Activated T-helper 1 cell treated with anti-CD3 and anti-CD28 coated beads, Interleukin-2, amount 50 U/mL, for 16 hours (primary cell): ENCODE results near the gene DPYSL4.

Experiments
- DNase-seq, 2 donors: peaks; one replicate each; pipeline ENCODE4 v3.0.0-alpha.2; 2020; ENCODE audit warnings: low read depth in 1 of 2, low spot score in 1 of 2

Gene DPYSL4

DNA sequence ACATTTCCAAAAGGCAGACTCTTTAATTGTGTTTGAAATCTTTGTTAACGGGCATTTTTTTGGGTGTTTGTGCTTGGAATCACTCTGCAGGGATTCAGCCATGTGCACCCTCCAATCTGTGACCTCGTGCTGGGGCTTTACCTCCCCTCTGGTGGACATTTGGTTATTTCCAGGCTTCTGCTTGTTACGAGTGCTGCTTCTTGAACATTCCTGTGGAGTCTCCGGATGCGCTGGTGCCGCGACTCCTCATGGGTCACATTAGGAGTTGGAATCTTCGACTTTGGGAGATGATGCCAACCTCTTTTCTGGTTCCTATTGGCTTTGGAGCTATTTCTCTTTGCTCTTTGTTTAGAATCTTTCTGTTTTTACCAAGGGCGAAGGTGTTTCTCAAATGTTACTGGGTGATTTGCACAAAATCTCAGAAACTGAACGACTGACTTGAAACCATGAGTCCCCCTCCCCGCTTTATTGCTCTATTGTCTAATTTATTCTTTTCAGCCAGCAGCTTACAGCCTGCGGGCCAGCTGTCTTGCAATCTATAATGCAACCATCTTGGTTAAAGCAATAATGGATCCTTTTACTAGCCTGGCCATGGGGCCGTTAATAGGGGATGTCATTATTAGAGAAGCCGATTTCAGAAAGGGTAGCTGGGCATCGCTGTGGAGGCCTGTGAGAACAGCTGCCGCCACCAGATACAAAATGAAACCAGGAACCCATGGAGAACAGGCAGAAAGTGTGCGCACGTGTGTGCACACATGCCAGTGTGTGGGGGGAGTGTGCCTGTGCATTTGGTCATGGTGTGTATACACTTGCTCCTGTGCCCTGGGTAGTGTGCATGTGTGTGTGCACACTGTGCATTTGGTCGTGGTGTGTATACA lies 9.9 kb upstream of the DPYSL4 start:
- no peak for DNase-seq

DNA sequence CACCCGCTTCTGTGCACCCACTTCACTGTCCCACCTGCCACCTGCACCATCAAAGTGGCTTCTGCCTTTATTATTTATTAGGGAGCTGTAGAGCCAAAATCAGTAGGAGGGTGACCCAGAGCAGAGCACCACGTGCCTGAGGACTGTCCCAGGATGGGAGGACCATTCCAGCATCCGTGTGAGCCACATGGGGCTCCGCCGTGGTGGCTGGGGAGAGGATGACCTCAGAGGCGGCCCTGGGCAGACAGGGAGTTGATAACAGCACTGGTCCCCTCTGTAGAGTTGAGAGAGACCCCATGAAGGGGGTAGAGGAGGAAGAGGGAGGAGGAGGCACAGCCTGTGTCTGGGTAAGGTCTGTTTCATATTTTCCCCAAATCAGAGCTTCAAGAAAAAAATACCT lies 8.7 kb upstream of the DPYSL4 start:
- no peak for DNase-seq

DNA sequence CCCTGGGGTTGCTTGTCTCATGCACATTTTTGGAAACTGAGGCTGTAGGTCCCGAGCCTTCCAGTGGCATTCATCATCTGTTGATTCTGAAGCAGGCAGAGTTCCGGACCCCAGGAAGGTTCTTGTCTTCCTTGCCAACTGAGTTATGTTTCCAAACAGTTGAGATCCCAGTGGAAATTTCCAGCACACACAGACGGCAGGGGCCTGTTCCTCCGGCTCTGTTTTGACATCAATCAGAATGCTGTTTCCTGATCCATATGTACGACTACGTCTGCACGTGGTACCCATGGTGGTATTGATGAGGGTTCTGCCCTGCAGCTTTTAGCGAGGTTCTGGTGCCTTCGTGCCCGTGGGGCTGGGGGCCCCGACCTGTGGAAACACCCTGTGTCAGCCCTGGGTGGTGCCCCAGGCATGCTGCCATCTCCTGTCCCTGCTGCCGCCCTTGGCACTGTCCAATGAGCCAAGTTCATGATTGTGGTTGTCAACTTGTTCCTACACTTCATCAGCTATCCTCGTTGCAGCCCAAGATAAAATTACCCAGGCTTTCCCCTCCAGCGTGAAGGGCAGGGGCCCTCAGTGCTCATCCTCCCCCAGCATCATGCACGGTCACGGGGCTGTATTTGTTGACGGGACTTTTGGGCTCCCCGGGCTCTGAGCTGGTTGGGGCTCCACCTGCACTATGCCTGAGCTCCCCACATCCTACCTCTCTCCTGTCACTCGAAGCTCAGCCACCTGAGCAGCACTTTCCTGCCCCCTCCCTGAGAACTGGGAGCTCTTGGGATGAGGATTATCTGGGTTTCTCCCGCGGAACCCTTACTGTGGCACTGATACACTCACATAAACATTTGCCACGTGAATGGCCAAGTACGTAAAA lies 7.8 kb upstream of the DPYSL4 start:
- DNase-seq, result no peak

DNA sequence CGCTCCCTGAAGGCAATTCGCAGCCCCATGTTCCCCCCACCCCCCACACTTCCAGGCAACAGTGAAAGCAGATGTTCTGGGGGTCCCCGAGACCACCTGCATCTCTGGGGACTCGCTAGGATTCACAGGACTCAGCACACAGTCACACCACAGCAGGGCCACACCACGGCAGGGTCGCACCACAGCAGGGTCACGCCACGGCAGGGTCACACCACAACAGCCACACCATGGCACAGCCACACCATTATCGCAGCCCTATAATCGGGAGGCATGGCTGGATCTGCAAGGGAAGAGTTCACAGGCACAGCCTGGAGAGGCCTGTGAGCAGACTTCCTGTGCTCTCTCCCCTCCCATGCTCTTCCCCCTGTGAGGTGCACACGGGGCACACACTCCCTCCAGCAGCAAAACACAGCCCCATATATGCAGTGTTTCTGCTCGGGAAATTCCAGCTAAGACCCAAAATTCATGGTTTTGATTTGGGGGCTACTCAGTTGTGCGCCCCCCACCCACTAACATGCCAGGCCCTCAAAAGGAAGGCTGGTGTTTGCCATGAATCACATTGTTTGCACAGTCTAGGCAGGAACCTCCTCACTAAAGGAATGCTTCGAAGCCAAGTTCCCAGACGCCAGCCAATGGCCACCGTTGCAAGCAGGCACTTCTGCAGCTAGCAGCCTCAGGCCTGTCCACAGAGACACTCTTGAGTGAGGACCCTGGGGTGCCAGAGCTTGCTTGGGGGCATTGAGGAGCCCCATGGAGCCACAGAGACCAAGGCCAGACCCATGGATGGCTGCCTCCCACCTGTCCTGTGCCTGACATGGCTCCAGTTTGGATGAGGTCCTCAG lies 7.0 kb upstream of the DPYSL4 start:
- DNase-seq, result no peak

DNA sequence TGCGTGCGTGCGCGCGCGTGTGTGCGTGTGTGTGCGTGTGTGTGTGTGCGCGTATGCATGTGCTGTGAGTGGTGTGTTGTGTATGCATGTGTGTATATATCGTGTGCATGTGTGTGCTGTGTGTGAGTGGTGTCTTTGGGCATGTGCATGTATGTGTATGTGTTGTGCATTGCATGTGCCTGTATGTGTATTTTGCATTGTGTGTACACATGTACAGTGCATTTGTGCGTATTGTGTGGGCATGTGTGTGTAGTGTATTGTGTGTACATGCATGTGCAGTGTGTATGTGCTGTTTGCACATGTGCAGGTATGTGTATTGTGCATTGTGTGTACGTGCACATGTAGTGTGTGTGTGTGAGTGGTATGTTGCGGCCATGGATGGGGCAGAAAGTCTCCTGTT lies 6.0 kb upstream of the DPYSL4 start:
- no peak for DNase-seq

DNA sequence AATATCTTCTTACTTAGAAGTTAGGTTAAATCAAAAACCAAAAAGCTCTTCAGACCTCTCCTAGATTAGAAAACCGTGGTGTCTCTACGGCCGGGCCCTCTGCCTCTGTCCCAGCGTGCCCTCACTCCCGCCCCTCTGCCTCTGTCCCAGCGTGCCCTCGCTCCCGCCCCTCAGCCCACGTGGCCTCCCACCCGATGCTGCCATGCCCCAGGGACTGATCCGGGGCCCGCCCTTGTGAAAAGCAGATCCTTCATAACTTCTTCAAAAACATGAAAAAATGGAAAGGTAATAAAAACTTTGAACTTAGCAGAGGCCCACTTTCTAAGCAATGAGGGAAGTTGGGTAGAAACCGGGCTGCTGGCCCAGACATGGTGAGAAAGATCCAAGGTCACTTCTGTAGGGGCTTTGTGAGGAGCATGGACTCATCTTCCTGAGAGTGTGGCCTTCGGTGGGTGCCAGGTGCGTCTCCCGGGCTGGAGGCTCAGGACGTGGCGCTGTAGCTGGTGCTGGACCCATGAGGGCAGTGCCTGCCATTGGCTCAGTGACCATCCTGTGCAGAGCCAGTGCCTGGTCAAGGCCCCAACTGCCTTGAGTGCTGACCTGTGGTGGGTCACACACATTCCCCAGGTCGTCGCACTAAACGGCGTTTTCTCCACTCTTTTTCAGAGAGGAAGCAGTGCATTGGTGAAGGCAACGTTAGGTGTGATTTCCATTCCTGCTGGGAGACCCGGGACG lies 4.9 kb upstream of the DPYSL4 start:
- no peak for DNase-seq

DNA sequence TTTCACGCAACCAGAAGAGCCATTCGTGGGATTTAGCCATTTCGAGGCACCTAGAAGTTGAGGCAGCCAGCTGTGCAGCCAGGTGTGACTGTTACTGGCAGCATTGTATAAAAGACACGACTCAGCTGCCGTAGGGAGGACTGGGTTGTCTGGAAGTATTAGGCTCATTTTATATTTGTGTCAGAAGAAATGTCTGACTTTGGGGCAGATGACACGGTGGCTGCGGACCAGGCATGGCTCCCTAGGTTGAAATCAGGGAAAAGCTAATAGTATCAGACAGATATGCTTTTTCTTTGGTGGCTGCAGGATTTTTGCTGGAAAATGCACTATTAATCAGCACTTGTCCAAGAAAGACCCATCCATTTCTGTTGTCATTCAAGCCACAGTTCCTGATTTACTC lies 4.2 kb upstream of the DPYSL4 start:
- DNase-seq, result no peak

DNA sequence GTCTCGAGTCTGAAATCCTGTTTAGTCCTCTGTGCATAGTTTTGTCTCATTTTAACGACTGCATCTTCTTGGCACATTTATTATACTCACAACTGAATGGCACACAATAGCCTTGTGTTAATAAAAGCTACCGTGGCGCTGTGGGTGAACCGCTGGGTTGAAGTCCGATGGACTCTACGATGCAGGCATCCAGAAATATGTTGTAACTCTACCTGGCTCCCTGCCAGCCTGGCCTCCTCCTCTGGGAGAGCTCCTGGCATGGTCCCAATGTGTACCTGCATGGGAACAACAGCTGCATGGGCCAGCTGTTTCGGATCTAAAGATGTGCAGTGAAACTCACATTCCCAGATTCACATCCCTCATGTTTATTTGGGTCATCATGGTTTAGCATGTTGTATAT lies 3.7 kb upstream of the DPYSL4 start:
- DNase-seq, result no peak

DNA sequence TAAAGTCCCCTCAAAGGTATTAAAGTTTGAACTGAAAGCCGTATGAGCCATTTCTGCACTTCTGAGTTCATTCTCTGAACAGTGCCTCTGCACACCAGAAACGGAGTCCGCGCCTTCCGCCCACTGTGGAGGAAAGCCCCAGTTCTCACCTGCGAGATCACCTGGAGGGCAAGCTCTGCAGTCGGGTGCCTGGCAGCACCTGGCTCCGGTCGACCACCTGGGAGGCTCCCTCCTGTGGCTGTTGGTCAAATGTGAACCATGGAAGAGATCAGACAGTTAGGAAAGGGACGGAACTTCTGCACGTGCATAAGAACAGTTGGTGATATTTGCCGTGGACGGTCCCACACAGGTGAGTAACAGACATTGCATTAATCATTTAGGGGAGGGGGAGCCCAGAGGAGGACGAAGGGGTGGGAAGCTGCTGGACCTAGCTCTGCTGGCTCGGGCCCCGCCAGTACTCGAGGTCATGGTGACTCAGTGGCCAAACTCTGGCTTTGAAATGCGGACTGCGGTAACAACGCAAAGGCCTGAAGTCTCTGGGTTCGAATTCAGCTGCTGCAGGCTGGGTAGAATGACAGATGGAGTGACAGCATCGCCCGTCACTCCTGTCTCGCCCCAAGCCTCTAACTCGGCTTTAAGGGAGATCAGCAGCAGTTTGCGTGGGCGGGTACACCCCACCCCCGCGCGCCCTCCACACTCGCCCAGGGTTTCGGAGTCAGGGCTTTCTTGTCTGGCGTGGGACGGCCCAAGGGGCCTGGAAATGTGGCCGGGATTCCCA lies 1.7 kb upstream of the DPYSL4 start:
- DNase-seq, result no peak

DNA sequence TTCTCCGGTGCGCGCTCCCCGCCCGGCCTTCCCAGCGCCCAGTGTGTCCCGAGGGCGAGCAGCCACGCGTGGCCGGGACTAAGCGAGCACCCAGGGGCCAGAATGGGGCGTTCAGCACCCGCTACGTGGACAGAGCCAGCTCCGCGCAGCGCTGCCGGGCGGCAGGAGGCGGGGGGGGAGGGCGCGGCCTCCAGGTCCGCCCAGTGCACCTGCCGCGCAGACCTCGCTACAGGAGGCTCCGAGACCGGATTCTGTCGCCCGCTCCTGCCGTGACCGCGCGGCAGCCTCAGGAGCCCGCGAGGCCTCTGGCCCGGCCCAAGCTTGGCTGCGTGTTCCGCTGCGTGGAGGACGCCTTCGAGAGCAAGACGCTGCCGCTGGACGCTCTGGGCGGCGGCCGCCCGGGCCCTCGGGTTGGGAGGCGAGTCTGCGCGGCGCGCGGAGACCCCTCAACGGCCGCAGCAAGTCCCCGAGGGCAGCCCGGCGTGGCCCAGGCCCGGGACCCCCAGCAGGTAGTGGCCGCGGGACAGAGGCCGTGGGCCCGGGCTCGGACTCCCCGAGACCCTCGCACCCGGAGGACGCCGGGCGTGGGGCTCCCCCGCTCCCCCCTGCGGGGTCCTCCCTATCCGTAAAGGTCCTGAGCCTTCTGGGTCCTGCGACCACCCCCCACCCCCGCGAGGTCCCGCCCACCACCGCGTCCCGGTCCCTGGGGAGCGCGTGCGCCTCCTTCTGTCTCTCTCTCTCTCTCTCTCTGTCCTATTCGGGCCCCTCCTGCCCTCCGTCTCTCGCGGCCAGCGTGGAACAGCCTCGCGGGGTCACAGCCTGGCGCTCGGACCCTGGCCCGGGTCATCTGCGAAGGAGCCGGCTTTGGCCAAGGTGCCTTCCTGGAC lies 904 bp upstream of the DPYSL4 start:
- DNase-seq, result peak; percentile 23 to 31

DNA sequence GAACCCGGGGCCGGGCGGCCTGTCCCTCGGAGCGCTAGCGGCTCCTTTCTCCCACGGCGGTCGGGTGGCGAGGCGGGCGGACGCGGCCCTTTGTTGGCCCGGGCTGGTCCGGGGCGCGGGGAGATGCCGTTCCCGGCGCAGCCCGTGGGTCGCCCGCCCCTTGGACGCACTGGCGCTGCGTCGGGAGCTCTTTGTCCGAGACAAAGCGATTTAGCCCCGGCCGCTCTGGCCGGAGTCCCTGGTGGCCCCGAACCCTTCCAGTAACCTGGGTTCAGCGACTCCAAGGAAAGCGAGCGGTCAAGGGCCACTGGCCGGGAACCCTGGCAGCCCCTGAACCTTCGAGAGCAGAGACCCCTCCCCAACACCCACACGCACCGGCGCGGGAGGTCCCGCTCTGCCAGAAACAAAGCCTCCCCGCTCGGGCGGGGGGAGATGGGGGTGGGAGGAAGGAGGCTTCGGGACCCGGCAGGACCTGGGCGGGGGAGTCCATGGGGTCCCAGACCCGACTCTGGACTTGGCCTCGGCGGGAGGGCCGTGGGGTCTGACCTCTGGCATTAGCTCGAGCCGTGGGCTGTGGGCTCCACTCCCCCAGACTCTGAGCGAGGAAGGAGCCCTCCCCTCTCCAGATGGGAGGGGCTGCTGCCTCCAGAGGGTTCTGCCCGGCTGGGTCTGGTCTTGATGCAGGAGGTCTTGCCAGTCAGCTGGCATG lies 836 bp downstream of the DPYSL4 start:
- DNase-seq, result no peak

DNA sequence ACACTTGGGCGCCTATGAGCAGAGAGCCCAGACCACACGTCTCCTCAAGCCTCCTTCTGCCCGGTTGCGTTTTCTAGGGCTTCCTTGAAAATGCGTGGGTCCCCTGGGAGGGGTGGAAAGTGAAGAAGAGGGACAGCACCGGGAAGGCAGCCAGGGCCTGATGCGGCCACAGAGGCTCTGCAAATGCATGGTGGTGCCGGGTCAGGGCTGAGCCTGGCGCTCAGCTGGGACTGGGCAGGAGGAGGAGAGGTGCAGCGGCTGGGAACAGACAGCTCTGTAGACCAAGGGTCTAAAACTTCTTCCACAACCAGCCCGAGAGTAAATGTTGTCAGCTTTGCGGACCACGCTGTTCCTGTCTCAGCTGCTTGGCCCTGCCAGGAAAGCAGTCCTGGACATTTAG lies 1.6 kb downstream of the DPYSL4 start:
- no peak for DNase-seq

DNA sequence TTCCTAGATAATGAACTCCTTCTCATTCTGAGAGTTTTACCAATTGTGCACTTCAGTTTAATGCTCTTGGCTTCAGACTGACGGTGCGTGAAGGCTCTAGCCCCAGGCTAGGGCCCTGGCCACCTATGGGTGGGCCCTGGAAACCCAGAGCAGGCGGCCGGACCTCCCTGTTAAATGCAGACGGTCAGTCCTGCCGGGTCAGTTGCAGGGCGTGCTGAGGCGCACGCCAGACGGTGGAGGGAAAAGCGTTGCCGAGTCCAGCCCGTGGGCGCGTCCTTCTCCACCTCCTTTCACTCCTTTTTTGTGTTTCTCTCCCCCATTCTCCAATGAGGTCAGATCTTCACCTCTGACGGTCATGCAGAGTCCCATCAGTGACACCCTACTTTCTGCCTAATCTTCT lies 2.3 kb downstream of the DPYSL4 start:
- no peak for DNase-seq

DNA sequence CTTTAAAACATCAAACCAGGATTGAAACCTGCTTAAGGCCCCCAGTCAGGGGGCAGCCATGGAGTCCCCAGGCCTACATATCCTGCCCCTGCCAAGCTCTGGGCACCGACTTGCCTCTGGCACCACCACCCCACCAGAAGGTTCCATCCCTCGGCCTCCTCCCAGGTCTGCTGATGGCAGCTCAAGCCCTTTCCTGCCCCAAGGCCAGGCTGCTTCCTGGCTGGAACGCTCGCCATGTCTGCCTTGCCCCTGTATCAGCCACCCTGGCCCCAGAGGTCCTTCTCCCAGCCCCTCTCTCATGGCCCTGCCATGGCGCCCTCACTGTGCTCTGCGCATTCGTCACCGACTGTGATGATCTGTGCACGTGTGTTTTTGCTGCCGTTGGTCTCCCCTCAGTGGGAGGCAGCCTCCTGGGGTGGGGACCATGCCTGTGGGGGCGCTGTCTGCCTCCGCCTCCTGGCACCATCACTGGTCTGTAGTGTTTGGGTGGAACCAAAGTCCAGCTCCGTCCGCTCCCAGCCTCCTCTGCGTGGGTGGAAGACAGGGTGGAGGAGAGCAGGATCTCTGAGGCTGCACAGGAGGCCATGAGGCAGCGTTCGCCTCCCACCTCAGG lies 3.2 kb downstream of the DPYSL4 start:
- no peak for DNase-seq

DNA sequence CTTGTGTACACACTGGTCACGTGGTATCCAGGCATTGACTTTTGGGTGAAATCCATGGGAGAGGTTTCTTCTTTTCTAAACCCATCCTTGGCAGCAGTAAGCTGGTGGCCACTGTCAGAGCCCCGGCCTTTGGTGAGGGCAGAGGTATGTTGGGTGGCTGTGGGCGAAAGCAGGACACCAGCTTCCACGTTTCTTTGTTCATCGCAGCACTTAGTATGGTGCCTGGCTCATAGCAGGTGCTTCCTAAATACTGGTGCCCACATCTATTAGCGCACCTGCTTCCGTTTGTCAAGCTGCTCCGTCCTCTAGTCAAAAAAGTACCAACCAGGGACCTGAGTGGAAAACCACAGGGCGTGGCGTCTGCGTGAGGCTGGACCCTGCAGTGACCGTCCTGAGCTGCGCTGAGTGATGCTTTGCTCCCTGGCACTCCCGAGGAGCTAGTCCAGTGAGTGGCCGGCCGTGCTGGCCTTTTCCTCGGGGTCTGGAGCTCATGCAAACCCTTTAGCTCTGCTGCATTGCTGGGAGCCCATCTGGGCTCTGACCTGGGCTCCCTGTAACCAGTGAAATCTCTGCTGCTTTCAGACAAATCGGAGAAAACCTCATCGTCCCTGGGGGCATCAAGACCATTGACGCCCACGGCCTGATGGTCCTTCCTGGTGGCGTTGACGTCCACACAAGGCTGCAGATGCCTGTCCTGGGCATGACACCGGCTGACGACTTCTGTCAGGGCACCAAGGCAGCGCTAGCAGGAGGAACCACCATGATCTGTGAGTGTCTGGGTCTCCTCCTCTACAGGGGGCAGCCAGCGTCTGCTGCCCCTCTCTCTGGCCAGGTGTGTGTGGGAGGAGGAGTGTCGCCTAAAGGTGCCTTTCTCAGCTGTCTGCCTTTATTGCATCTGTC lies 5.6 kb downstream of the DPYSL4 start:
- no peak for DNase-seq

DNA sequence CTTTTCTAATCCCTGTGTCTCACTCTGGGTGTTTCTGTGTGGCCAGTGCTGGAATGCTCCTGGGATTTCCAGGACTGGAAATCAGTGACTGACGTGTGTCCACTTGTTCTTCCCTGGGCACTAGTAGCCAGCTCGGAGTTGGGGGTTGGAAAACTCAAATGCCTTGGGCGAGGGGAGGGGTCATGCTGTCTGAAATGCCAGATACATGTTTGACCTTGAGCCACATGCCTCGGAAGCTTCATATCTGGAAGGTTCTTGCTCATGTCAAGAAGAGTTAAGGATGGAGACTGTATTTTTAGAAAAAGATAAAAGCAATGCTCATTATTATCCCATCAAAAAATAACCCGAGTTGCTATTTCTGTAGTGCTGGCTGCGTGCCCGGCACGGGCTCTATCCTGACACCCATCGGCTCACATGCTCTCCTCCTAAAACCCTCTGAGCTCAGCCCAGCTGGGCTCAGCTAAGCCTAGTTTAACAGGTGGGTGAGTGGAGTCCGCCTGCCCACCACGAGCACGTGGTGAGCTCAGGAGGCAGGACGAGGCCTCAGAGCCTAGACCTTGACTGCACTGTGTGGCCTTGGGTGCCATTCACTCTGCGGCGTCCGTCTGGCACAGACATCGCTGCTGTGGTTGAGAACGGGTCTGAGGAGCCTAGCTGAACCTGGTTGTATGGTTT lies 6.4 kb downstream of the DPYSL4 start:
- no peak for DNase-seq
